ENCODE measurements around the gene CMTM8.
"Not testable (repeated sequence)": the region's sequence is repeated elsewhere in the genome, so short reads cannot be mapped to it uniquely, and the experiment has no call there.

Gene CMTM8

DNA sequence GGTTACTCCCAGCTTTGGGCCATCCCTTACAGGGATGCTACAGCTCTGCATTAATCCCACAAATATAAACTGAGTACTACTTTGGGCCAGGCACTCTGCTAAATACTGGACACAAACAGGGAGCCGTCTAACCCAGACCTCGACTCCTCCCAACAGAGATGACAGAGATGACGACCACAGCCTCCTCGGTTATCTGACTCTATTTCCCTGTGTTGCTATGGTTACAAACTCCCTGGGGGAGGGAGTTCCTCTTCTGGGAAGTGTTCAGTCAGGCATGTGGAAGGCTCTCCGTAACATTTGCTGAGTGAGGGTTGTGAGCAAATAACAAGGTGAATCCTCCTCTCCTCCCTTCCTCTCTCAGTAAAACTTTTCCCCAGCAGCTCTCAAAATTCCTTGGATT, 146.5 kb downstream of the CMTM8 start:
- H3K4me3 ChIP-seq (ENCODE audit: insufficient read depth, low read depth, low read length, poor library complexity, severe bottlenecking), result no peak overlapping the region
- H3K27me3 ChIP-seq (replicated peaks; ENCODE audit: control insufficient read depth, insufficient read depth, low read length, poor library complexity, severe bottlenecking), result no peaks in the 10 kb centered on the region
- H3K4me1 ChIP-seq (ENCODE audit: control insufficient read depth, insufficient read depth, low read length, poor library complexity, severe bottlenecking), result no peaks in the 10 kb centered on the region
- H3K36me3 ChIP-seq (ENCODE audit: control insufficient read depth, insufficient read depth, low read length), result no peaks in the 10 kb centered on the region
- no peaks in the 10 kb centered on the region for H3K9me3 ChIP-seq (ENCODE audit: control insufficient read depth, low read length)
- no peak for DNase-seq
- no peak overlapping the region for H3K27ac ChIP-seq (ENCODE audit: insufficient read depth, low read length, poor library complexity, severe bottlenecking)

DNA sequence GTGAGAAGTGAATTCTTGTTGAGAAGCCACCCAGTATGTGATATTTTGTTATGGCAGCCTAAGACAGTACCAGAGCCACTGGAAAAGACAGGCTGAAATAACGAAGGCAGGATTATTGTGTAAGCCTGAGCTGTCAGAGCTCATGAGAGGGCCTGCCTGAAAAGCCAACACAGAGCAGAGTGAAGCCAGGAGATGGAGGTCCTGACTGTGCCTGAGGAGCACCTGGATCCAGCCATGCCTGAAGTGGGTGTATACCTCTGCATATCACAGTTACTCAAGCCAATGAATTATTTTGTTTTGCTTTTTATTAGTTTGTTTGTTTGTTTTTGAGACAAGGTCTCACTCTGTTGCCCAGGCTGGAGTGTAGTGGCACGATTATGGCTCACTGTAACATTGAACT, 149.0 kb downstream of the CMTM8 start:
- no peak overlapping the region for H3K27ac ChIP-seq (ENCODE audit: insufficient read depth, low read length, poor library complexity, severe bottlenecking)
- no peaks in the 10 kb centered on the region for H3K36me3 ChIP-seq (ENCODE audit: control insufficient read depth, insufficient read depth, low read length)
- no peaks in the 10 kb centered on the region for H3K27me3 ChIP-seq (replicated peaks; ENCODE audit: control insufficient read depth, insufficient read depth, low read length, poor library complexity, severe bottlenecking)
- no peak for DNase-seq
- no peaks in the 10 kb centered on the region for H3K9me3 ChIP-seq (ENCODE audit: control insufficient read depth, low read length)
- H3K4me3 ChIP-seq (ENCODE audit: insufficient read depth, low read depth, low read length, poor library complexity, severe bottlenecking), result no peak overlapping the region
- H3K4me1 ChIP-seq (ENCODE audit: control insufficient read depth, insufficient read depth, low read length, poor library complexity, severe bottlenecking), result peaks cover 2% of the 10 kb centered on the region

DNA sequence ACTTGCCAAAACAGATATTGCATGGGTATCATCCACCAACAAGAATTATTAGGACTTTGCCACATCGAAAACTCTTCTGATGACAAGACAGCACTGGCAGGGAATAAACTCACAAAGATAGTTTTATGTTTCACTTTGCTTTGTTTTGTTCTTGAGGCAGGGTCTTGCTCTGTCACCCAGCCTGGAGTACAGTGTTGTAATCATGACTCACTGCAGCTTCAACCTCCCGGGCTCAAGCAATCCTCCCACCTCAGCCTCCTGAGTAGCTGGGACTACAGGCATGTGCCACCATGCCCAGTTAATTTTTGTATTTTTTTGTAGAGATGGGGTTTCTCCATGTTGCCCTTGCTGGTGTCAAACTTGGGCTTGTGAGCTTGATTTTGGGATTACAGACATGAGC, 151.1 kb downstream of the CMTM8 start:
- H3K36me3 ChIP-seq (ENCODE audit: control insufficient read depth, insufficient read depth, low read length); H3K9me3 ChIP-seq (ENCODE audit: control insufficient read depth, low read length); H3K27ac ChIP-seq (ENCODE audit: insufficient read depth, low read length, poor library complexity, severe bottlenecking); H3K4me3 ChIP-seq (ENCODE audit: insufficient read depth, low read depth, low read length, poor library complexity, severe bottlenecking); H3K27me3 ChIP-seq (replicated peaks; ENCODE audit: control insufficient read depth, insufficient read depth, low read length, poor library complexity, severe bottlenecking); DNase-seq: not testable (repeated sequence)
- H3K4me1 ChIP-seq (ENCODE audit: control insufficient read depth, insufficient read depth, low read length, poor library complexity, severe bottlenecking), result peaks cover 16% of the 10 kb centered on the region

DNA sequence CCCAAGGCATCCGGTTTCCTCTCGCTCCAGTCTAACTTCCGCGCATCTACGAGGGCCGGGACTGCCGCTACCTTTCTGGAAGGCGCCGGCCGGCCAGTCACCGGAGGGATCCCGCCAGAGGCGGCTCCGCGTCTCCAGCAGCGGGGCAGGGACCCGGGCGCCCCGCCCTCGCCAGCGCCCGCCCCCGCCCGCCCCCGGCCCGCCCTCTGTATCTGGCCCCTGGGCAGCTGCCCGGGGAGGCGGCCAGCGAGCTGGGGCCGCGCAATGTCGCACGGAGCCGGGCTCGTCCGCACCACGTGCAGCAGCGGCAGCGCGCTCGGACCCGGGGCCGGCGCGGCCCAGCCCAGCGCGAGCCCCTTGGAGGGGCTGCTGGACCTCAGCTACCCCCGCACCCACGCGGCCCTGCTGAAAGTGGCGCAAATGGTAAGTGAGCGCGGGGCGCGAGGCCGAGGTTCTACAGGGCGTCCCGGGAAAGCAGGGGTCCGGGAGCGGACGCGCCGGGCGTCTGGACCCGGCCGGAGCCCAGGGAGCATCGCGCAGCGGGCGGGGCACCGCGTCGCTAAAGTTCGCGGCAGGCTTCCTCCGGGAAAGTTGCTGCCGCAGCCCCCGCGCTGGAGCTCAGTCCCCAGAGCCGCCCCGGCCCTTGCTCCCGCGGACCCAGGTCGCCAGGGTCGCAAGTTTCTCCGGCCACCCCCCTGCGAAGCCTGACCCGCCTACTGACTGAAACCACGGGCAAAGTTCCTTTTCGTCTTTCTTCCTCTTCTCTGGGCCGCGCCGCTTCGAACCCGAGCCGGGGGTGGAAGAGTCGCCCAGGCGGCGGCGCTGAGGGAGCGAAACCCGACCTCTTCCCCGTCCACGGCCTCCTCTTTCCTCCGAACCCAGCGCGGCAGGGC, 153.4 kb downstream of the CMTM8 start, which contains the start of gene CMTM7:
CMTM7 (plus strand) TSS at position 211 of the 893 bp plus-strand sequence; CDS start at position 265, 54 bp downstream.
- Histone ChIP-seq H3K9me3 (ENCODE audit: control insufficient read depth, low read length) (no peaks in the 10 kb centered on the region), H3K27me3 (replicated peaks; ENCODE audit: control insufficient read depth, insufficient read depth, low read length, poor library complexity, severe bottlenecking) (no peaks in the 10 kb centered on the region), H3K4me1 (ENCODE audit: control insufficient read depth, insufficient read depth, low read length, poor library complexity, severe bottlenecking) (peaks cover 22% of the 10 kb centered on the region), H3K27ac (ENCODE audit: insufficient read depth, low read length, poor library complexity, severe bottlenecking) (peak within 1 kb of the TSS; percentile 83), H3K36me3 (ENCODE audit: control insufficient read depth, insufficient read depth, low read length) (no peaks in the 10 kb centered on the region), H3K4me3 (ENCODE audit: insufficient read depth, low read depth, low read length, poor library complexity, severe bottlenecking) (peak within 1 kb of the TSS; percentile 74)
- DNase-seq, result peak; percentile 58 to 70 (median 61)

DNA sequence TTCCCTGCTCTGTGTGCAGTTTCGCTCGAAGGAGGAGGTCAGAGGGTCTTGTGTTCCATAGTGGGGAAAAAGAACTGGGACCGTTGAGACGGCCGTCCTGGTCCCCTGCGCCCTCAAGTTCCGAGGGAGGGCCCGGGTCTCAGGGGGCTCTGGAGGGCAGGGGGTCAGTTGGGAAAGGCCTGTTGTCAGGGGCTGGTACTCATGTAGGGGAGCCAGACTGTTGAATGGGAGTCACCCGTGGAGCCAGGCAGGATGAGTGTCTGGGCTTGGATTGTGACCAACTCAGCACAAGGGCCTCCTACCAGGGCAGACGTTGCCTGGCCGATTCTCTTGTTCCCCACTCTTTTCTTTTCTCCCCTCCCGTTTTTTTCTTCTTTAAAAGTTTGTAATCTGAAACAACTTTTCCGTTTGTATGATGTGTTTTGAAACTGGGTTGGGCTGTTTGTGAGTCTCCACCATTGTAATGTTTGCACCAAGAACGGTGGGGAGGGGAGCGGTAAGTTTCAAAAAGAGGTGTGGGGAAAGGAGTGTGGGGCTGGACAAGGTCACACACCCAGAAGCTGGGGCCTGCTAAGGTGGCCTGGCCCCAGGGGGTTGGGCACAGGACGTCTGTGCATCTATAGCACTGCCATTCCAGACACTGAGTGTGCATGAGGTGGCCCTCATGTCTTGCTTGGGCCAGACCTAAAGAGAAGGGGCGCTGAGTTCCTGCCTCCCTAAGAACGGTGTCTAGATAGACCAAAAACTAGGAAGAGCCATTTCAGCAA, 154.2 kb downstream of the CMTM8 start:
- peak overlapping the region; percentile 74 for H3K4me3 ChIP-seq (ENCODE audit: insufficient read depth, low read depth, low read length, poor library complexity, severe bottlenecking)
- H3K27me3 ChIP-seq (replicated peaks; ENCODE audit: control insufficient read depth, insufficient read depth, low read length, poor library complexity, severe bottlenecking), result no peaks in the 10 kb centered on the region
- H3K27ac ChIP-seq (ENCODE audit: insufficient read depth, low read length, poor library complexity, severe bottlenecking), result peak overlapping the region; percentile 83
- H3K4me1 ChIP-seq (ENCODE audit: control insufficient read depth, insufficient read depth, low read length, poor library complexity, severe bottlenecking), result peaks cover 22% of the 10 kb centered on the region
- H3K9me3 ChIP-seq (ENCODE audit: control insufficient read depth, low read length), result no peaks in the 10 kb centered on the region
- DNase-seq, result no peak
- H3K36me3 ChIP-seq (ENCODE audit: control insufficient read depth, insufficient read depth, low read length), result no peaks in the 10 kb centered on the region

DNA sequence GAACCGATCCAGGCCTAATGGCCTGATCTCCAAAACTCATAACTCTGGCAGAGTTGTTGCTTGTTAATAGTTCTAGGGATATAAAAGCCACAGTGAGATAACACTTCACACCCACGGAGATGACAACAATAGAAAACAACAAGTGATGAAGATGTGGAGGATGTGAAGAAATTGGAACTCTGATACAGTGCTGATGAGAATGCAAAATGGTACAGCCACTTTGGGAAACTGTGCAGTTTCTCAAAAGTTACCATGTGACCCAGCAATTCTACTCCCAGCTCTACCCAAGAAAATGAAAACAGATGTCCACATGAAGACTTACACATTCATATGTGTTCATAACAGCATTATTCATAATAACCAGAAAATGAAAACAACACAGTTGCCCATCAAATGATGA, 157.0 kb downstream of the CMTM8 start:
- H3K4me1 ChIP-seq (ENCODE audit: control insufficient read depth, insufficient read depth, low read length, poor library complexity, severe bottlenecking), result peaks cover 29% of the 10 kb centered on the region
- H3K4me3 ChIP-seq (ENCODE audit: insufficient read depth, low read depth, low read length, poor library complexity, severe bottlenecking), result no peak overlapping the region
- no peak for DNase-seq
- no peaks in the 10 kb centered on the region for H3K9me3 ChIP-seq (ENCODE audit: control insufficient read depth, low read length)
- no peaks in the 10 kb centered on the region for H3K27me3 ChIP-seq (replicated peaks; ENCODE audit: control insufficient read depth, insufficient read depth, low read length, poor library complexity, severe bottlenecking)
- peak overlapping the region; percentile 14 for H3K27ac ChIP-seq (ENCODE audit: insufficient read depth, low read length, poor library complexity, severe bottlenecking)
- H3K36me3 ChIP-seq (ENCODE audit: control insufficient read depth, insufficient read depth, low read length), result no peaks in the 10 kb centered on the region

DNA sequence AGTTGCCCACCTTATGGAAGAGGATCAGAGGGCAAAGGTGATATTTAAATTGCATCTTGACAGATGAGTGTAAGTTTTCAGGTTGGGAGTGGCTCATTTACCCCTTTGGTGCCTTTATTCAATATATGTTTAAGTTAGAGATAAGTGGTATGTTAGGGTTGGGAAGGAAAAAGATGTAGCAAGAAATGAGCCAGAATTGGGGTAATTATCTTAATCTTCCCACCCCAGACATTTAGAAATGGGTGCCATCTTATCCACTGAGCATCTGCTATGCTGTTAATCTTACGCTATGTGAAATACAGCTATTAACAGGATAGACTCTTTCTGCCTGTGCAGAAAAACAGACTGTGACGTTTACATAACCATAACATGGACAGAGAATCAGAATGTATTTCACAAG, 159.5 kb downstream of the CMTM8 start:
- no peaks in the 10 kb centered on the region for H3K27me3 ChIP-seq (replicated peaks; ENCODE audit: control insufficient read depth, insufficient read depth, low read length, poor library complexity, severe bottlenecking)
- peaks cover 42% of the 10 kb centered on the region for H3K4me1 ChIP-seq (ENCODE audit: control insufficient read depth, insufficient read depth, low read length, poor library complexity, severe bottlenecking)
- no peak overlapping the region for H3K27ac ChIP-seq (ENCODE audit: insufficient read depth, low read length, poor library complexity, severe bottlenecking)
- H3K9me3 ChIP-seq (ENCODE audit: control insufficient read depth, low read length), result no peaks in the 10 kb centered on the region
- H3K36me3 ChIP-seq (ENCODE audit: control insufficient read depth, insufficient read depth, low read length), result no peaks in the 10 kb centered on the region
- H3K4me3 ChIP-seq (ENCODE audit: insufficient read depth, low read depth, low read length, poor library complexity, severe bottlenecking), result no peak overlapping the region
- DNase-seq, result no peak

DNA sequence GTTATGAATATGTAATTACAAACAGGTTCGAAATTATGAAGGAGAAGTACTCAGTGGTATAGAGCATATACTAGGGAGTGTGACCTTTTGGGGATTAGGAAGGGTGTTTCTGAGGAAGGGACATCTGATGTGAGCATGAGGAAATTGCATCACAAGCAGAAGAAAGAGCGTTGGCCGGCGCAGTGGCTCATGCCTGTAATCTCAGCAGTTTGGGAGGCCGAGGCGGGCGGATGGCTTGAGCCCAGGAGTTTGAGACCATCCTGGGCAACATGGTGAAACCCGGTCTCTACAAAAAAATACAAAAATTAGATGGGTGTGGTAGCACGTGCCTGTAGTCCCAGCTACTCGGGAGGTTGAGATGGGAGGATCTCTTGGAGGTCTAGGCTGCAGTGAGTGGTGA, 160.1 kb downstream of the CMTM8 start:
- Histone ChIP-seq H3K4me3 (ENCODE audit: insufficient read depth, low read depth, low read length, poor library complexity, severe bottlenecking) (no peak overlapping the region), H3K27ac (ENCODE audit: insufficient read depth, low read length, poor library complexity, severe bottlenecking) (no peak overlapping the region), H3K9me3 (ENCODE audit: control insufficient read depth, low read length) (no peaks in the 10 kb centered on the region), H3K4me1 (ENCODE audit: control insufficient read depth, insufficient read depth, low read length, poor library complexity, severe bottlenecking) (peaks cover 42% of the 10 kb centered on the region), H3K27me3 (replicated peaks; ENCODE audit: control insufficient read depth, insufficient read depth, low read length, poor library complexity, severe bottlenecking) (no peaks in the 10 kb centered on the region), H3K36me3 (ENCODE audit: control insufficient read depth, insufficient read depth, low read length) (no peaks in the 10 kb centered on the region)
- no peak for DNase-seq

DNA sequence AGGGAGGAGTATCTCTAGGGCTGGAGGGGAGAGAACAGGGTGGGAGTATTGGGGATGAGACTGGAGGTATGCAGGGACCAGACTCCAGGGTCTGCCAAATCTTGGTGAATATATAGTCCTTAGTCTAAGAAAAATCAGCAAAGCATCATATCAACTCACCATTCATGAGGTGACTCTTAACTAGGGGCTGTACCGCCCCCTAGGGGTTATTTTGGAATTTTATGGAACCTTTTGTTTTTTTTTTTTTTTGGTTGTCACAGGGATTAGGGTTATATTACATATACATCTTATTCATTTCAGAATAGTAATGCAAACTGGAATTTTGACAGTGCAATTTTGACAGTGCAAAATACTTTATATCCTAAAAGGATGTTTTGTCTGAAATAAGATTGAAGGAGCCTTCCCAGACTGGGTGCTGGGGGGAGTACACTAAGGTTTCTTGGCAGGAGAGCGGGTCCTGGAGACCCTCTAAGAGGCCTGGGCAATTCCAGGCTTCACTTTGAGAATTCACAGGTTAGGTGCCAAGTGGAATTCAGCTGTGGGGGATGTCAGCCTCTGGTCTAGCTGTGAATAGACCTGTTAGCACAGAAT, 160.6 kb downstream of the CMTM8 start:
- DNase-seq, result peak in 1 of 3 donors; percentile 27
- Histone ChIP-seq H3K27me3 (replicated peaks; ENCODE audit: control insufficient read depth, insufficient read depth, low read length, poor library complexity, severe bottlenecking) (no peaks in the 10 kb centered on the region), H3K36me3 (ENCODE audit: control insufficient read depth, insufficient read depth, low read length) (no peaks in the 10 kb centered on the region), H3K9me3 (ENCODE audit: control insufficient read depth, low read length) (no peaks in the 10 kb centered on the region), H3K27ac (ENCODE audit: insufficient read depth, low read length, poor library complexity, severe bottlenecking) (peak overlapping the region; percentile 6), H3K4me1 (ENCODE audit: control insufficient read depth, insufficient read depth, low read length, poor library complexity, severe bottlenecking) (peaks cover 38% of the 10 kb centered on the region), H3K4me3 (ENCODE audit: insufficient read depth, low read depth, low read length, poor library complexity, severe bottlenecking) (no peak overlapping the region)

Measured in effector memory CD4-positive, alpha-beta T cell (primary cell).